Measurements from ENCODE around the gene PPP6R3. TPM values are rescaled to one million over a fixed set of nuclear protein-coding genes. Genes with fewer than 3 reads are reported as not detected.

PPP6R3 gene
- total and polyA plus RNA-seq, 10 of the 15 experiments (the other 5 are each of a cell fraction or from before 2014, with no cell fraction given) = 12.4 to 123 (median 74.1) TPM

- Histone ChIP-seq H3K4me2 (ENCODE audit: control insufficient read depth, insufficient read depth) (no peak overlapping the region), H4K20me1 (ENCODE audit: control insufficient read depth, insufficient read depth) (no peaks in the 10 kb centered on the region), H3K36me3 (ENCODE audit: control insufficient read depth in 2 of 2, insufficient read depth in 2 of 2, low read length in 1 of 2) (peaks cover 21 to 33% of the 10 kb centered on the region in 2 experiments), H3K4me3 (no peak overlapping the region), H3K4me1 (ENCODE audit: control insufficient read depth, insufficient read depth, low read length) (no peaks in the 10 kb centered on the region), H3K27me3 (replicated peaks in 1 of 2; ENCODE audit: control insufficient read depth in 2 of 2, insufficient read depth in 2 of 2, low read length in 1 of 2) (no peaks in the 10 kb centered on the region), H3K27ac (ENCODE audit: control insufficient read depth, insufficient read depth) (no peak overlapping the region), H3K79me2 (ENCODE audit: control insufficient read depth, insufficient read depth, low read length) (no peaks in the 10 kb centered on the region), H2AFZ (ENCODE audit: control insufficient read depth, low read depth, low read length) (no peak overlapping the region), H3K9ac (ENCODE audit: control insufficient read depth, insufficient read depth, low read length) (no peak overlapping the region), H3K9me3 (replicated peaks; ENCODE audit: control insufficient read depth, insufficient read depth, low read length) (no peaks in the 10 kb centered on the region)
- DNase-seq (ENCODE audit: low read depth, low spot score) (no peak), FAIRE-seq (no peak), ATAC-seq (no peak)
- ChIA-PET POLR2A (no interaction called here), CTCF (interaction anchor here (1.4 to 2.5 kb wide), 7 partner anchors 8 to 77 kb away, joined by 3 to 13 read pairs (median 11); no protein-coding TSS in a partner anchor), RAD21 (ENCODE audit: unreplicated experiment) (no interaction called here), SMC1A (ENCODE audit: uncharacterized antibody, unreplicated experiment) (interaction anchor here (1.4 to 2.1 kb wide), 2 partner anchors 11 to 88 kb away, joined by 3 to 7 read pairs; no protein-coding TSS in a partner anchor)
- BruUV-seq (replicated peaks) = no TSS peak
- intact Hi-C loops (cut with micrococcal nuclease; ENCODE audit: unreplicated experiment) (loop anchor here (5.0 kb wide), 1 partner anchor 259 kb away; the partner anchor contains the start of gene CPT1A), in situ Hi-C loops (cut with MboI) (no loop called here)
- TF ChIP-seq SREBF2 (IDR thresholded peaks at IDR 0.05; ENCODE audit: low read length) (no peak), RB1 (IDR thresholded peaks at IDR 0.05; ENCODE audit: borderline replicate concordance) (no peak), BCL3 (IDR thresholded peaks at IDR 0.05; ENCODE audit: borderline replicate concordance, insufficient read depth, low read depth, low read length, poor library complexity, severe bottlenecking) (no peak), CTCF (IDR thresholded peaks at IDR 0.05 in 2 of 3, conservative IDR thresholded peaks at IDR 0.05 in 1 of 3; ENCODE audit: control insufficient read depth in 2 of 3, extremely low read depth in 1 of 3, insufficient read depth in 1 of 3, low read depth in 3 of 3, low read length in 3 of 3) (no peak), RAD21 (IDR thresholded peaks at IDR 0.05; ENCODE audit: insufficient read depth, low read depth, low read length) (no peak), CHD2 (IDR thresholded peaks at IDR 0.05; ENCODE audit: borderline replicate concordance, low read depth, low read length) (no peak), ZBTB33 (IDR thresholded peaks at IDR 0.05) (no peak)
- WGBS (ENCODE audit: insufficient coverage, insufficient replicate concordance, low lambda C conversion rate, missing lambda C conversion rate) = 36% methylated on average over 2 of the region's 2 CpGs
Measured at GRCh38 chr11:68583041-68583446, 122.5 kb downstream of the PPP6R3 start.
